Ureter (tissue), 1 donor: ENCODE data around the gene SUSD1. TPM values are rescaled to one million over a fixed set of nuclear protein-coding genes. Genes with fewer than 3 reads are reported as not detected.
A peak's percentile ranks its signal among the peaks of the same experiment; 100 is the strongest.

Experiments
- DNase-seq: peaks from one replicate; pipeline ENCODE4 v3.0.0-alpha.2; 2020; ENCODE audit warnings: low spot score
- total RNA-seq: library from RNA; stranded (reverse); gene quantifications from one replicate; pipeline ENCODE4 v1.2.4, GENCODE V29; 2023
- donor health status: DM: yes; HTN: yes; CAD: no.

Gene SUSD1
- total RNA-seq, 1 donor from 2014 or later = 45.8 TPM

DNA sequence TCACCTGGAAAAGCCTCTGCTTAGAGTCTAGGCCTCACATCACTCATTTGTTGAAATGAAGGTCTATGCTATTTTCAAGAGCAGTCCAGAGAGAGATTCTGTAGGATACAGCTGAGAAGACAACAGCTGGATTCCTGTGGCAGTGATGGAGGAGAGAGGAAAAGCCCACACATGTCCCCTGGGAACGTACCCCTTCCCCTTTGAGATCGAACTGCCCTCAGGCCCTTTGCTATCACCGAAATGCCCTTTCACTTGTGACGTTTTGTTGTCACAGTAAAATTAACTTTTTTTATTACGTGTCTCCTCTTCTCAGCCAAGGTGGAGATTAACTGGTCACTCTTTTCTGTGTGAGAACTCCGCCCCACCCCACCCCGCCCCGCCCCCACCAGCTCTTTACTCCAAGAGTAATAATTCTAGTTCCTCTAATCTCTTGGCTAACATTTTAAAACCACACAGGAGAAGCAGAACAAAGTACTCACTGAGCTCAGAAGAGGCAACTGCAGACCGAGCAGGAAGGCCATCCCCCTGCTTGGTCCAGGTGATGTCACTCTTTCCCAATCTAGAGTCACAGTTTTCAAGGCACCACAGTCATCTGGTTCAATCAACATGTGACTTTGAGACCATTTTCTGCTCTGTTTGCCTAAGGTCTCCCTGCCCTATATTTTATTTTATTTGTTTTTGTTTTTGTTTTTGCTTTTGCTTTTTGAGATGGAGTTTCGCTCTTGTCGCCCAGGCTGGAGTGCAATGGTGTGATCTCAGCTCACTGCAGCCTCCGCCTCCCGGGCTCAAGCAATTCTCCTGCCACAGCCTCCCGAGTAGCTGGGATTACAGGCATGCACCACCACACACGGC lies 105.6 kb downstream of the SUSD1 start:
- DNase-seq = no peak

DNA sequence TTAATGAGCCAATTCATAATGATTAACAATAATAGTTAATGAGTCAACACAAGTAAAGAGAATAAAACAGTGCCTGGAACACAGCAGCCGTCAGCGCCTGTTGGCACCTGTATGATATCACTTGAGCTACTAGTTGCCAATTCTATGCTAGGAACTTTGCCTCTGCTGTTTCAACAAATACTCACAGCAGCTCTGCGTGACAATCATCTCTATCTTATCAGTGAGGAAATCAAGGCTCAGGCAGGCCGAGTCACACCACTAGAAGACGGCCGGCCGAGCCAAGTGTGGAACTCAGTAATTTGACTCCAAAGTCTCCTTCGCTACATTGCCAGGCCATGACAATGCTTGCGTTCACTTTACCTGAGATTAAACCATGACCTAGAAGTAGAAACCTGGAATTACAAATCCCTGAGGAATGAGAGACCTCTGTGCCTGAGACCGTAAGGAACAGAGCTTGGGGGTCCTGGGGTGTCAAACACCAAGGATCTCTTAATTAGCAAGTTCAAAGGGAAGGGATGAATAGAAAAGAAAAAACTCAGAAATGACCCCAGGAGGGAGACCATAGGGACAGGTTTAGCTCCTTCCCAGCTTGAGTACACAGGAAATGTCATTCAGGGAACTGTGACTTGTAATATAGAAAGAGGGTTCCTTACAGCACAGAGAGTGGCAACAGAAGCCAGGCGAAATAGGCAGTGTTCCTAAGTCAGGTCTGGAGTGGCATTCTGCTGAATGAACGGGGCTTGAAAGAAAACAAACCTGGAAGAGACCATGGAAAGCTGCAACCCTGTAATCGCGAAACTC lies 109.1 kb downstream of the SUSD1 start:
- peak; percentile 59 for DNase-seq

DNA sequence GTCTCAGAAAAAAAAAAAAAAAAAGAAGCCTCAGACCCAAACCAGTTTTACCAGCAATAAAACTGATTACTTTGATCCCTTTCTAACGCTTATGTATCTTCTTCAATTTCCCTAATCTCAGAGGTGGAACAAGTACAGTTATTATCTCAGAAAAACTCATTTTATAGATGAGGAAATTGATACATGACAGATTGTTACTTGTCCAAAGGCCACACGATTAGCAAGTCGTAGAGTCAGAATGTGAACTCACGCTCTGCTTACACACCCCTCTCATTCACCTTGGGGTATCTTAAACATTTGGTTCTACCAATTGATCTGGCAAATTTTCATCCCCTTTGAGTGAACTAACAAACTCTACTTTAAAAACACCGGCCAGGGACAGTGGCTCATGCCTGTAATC lies 110.2 kb downstream of the SUSD1 start:
- DNase-seq = no peak

DNA sequence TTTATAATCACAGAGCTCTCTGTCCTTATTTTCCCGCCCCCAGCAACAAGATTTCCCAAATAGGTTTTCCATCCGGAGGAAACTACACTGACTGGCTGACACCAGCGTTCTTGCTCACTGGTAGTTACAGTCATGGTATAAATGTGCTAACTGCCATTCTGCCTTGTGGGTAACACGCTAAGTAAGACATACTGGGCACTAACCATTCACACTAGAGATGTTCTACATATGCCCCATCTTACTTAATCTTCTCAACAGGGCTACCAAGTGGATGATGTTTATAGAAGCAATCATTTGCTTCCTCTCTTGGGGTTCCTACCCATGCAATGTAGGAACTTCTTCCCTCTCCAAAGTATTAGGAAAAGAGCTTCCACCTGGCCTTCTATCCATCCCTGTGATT lies 111.5 kb downstream of the SUSD1 start:
- no peak for DNase-seq

DNA sequence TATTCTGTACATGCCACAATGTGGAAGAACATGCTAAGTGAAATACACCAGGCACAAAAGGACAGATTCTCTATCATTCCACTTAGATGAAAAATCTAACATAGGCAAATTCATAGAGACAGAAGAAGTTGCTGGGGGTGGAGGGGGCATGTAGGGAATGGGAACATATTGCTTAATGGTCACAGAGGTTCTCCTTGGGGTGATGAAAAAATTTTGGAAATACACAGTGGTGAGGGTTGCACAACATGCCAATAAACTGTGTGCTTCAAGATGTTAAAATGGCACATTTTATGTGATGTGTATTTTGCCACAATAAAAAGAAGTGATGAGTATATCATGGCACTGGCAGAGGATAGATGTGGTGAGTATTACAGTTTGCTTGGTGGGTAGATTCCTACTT lies 111.9 kb downstream of the SUSD1 start:
- no peak for DNase-seq

DNA sequence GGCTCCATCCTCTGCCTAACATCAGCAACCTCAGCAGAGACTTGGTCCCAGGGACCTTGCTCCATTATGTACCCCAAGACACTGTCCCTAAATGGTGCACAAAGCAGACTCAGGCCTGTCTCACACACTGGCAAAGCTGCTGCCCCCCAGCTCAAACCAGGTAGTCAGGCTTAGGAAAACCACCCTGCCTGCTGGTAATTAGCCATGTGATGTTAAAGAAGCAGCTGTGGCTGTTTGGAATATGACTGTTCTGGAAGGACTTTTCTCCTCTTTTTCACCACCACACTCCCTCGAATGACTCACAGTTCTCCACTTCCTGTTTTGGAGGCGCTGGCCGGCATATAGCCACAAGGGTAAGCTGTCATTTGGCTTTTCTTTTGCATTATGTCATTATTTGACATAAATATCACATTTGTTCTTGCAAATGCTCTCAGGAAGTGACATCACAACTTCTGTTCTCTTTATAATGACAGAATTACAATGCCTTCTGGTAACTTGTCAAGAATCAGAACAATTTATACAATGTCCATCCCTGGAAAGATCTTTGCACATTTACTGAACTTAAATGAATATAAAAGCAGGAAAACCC lies 113.9 kb downstream of the SUSD1 start:
- DNase-seq = peak; percentile 79

DNA sequence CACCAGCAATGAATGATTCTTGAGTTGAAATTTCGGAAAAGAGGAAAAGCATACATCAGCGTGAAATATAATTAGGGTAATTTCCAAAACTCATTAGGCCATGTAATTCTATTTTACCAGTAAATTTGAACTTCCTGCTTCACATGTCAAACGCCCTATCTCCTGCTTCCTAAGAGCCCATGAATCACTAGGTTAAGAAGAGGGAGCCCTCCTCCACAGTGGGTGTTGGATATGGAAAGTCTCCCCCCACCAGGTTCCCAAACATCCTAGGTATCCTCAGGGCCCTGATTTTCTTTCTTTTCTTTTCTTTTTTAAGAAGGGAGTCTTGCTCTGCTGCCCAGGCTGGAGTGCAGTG lies 115.2 kb downstream of the SUSD1 start:
- DNase-seq = no peak

DNA sequence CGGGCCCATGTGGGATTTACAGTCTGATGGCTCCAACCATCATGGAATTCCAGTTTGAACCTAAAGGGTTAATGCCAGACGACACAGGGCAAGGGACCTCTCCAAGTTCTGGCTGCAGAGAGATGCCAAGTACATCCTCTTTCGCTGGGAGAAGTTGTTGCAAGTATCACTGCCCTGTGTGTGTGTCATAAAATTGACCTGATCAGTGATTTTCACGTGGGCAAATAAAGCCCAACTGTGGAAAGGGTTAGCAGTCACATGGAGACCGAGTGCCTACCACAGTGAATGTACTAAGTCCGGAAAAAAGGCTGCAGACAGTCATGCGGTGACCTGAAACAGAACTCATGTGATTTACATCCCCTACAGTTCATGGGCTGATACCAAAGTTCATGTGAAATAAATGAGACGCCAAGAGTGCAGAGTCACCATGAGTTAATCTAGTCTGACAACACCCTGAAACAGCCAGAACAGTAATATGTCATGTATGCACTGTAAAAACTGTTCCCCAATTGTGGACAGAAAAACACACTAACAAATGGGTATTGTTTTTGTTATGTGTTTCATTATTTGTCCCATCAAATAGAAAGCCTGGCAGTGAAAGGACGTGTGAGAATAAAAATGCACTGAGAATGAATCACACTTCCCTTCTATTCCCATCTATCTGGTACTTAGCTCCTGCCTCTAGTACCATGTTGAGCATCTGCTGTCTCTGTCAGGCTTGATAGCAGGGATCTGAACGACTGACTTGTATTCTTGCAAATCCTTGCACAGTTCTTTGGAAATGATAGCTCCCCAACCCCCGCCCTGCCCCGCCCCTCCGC lies 115.7 kb downstream of the SUSD1 start:
- no peak for DNase-seq

DNA sequence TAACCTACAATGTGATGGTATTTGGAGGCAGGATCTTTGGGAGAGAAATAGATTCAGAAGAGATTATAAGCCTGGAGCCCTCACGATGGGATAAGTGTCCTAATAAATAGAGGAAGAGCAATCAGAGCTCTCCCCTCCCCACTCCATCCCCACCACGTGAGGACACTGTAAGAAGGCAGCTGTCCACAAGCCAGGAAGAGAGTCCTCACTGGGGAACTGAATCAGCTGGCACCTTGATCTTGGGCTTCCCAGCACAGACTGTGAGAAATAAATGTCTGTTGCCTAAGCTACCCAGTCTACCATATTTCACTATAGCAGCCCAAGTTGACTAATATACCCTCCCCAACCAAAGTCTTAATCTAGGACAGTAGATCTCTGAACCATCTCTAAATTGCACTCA lies 118.1 kb downstream of the SUSD1 start:
- no peak for DNase-seq

- no peak for DNase-seq
Observed at GRCh38 chr9:112054916-112055315, 120.2 kb downstream of the SUSD1 start.

- no peak for DNase-seq
Observed at GRCh38 chr9:112051812-112052211, 123.3 kb downstream of the SUSD1 start.

GRCh38 chr9:112050544-112051475 lies 124.3 kb downstream of the SUSD1 start:
- no peak for DNase-seq

- no peak for DNase-seq
Observed at GRCh38 chr9:112049811-112050516, 125.1 kb downstream of the SUSD1 start.

DNA sequence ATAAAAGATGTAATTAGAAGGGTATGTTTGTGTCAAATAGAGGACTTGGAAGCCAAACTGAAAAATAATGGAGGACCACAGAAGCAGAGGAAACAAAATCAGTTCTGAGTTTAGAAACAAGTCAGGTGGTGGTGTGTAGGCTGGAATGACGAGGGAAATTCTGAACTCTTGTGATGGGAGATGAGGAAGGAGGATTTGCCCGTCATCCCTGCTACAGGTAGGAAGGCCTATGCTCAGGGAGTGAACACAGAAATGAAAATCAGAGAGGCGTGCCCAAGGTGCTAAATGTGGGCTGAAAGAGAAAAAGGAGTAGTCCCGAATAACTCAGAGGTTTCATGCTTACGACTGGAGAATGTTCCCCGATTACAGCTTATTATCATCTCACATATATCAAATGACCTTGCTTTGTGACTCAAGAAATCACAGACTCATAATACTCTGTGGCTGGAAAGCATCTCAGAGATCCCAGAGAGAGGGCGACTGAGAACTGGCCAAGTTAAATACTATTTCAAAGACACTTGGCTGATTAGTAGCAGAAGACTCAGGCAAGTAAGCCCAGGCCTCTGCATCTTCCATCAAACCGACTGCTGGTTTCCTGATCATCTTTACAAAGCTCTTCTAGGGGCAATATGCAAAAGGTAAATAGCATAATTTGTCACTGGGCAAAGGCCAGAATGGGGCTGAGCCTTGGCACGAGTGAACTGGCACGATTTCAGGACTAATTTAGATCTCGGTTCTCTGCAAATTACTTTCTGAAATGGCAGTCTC lies 126.0 kb downstream of the SUSD1 start:
- DNase-seq = no peak

GRCh38 chr9:112047538-112048066 lies 127.5 kb downstream of the SUSD1 start:
- DNase-seq = no peak

GRCh38 chr9:112046181-112046580 lies 128.9 kb downstream of the SUSD1 start:
- no peak for DNase-seq

- DNase-seq = no peak
Observed at GRCh38 chr9:112044881-112045280, 130.2 kb downstream of the SUSD1 start.

DNA sequence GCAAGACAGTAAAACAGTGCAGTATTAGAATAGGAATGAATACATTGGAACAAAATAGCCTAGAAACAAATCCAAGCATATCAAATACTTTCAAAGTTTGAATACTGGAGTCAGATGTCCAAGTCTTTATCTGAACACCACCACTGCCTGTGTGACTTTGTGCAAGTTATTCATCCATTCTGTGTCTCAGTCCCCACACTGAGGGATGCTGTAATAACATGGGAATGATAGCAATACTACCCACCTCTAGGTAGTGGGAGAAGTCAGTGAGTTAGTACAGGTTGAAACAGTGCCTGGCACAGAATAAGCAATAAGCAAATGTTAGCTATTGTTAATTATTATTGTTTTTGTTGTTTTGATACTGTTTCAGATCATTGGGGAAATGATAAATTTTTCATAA lies 130.9 kb downstream of the SUSD1 start:
- DNase-seq = no peak

DNA sequence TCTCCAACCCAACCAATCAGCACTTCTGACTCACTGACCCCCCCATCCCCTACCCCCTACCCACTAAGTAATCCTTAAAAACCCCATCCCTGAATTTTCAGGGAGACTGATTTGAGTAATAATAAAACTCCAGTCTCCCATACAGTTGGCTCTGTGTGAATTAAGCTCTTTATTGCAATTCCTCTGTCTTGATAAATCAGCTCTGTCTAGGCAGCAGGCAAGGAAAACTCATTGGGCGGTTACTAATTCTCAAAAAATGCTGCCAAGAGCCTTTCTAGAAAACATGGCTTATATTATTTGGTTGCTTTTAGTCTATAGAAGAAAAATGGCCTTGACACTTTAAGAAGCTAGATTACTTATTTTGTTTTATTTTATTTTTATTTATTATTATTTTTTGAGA lies 131.7 kb downstream of the SUSD1 start:
- DNase-seq = no peak
